ENCODE measurements around the gene KIAA1614. TPM values are rescaled to one million over a fixed set of nuclear protein-coding genes. Genes with fewer than 3 reads are reported as not detected.
A peak's percentile ranks its signal among the peaks of the same experiment; 100 is the strongest.

Gene KIAA1614
- total RNA-seq, 1 donor from 2014 or later: 2.9 TPM

- TF ChIP-seq CTCF (conservative IDR thresholded peaks at IDR 0.05): no peak
- no peaks in the 10 kb centered on the region for H3K9me3 Mint-ChIP-seq
- no peak overlapping the region for H3K27ac Mint-ChIP-seq
Measured at GRCh38 chr1:180886338-180886737, 26.4 kb upstream of the KIAA1614 start.

GRCh38 chr1:180887841-180888240 lies 24.9 kb upstream of the KIAA1614 start:
- Mint-ChIP-seq H3K27me3 (no peaks in the 10 kb centered on the region), H3K36me3 (peaks cover 9% of the 10 kb centered on the region), H3K9me3 (no peaks in the 10 kb centered on the region), H3K27ac (no peak overlapping the region), H3K4me1 (ENCODE audit: unreplicated experiment) (no peaks in the 10 kb centered on the region), H3K4me3 (no peak overlapping the region)
- no peak for DNase-seq (ENCODE audit: extremely low spot score, unreplicated experiment)
- TF ChIP-seq CTCF (conservative IDR thresholded peaks at IDR 0.05): no peak

More at GRCh38 chr1:180886338-180886737, 26.4 kb upstream of the KIAA1614 start:
- peaks cover 9% of the 10 kb centered on the region for H3K36me3 Mint-ChIP-seq
- no peaks in the 10 kb centered on the region for H3K27me3 Mint-ChIP-seq
- H3K4me1 Mint-ChIP-seq (ENCODE audit: unreplicated experiment): peaks cover 8% of the 10 kb centered on the region
- H3K4me3 Mint-ChIP-seq: no peak overlapping the region
- DNase-seq (ENCODE audit: extremely low spot score, unreplicated experiment): no peak

- DNase-seq (ENCODE audit: extremely low spot score, unreplicated experiment): no peak
- Mint-ChIP-seq H3K36me3 (peaks cover 5% of the 10 kb centered on the region), H3K4me3 (no peak overlapping the region), H3K4me1 (ENCODE audit: unreplicated experiment) (no peaks in the 10 kb centered on the region), H3K9me3 (no peaks in the 10 kb centered on the region), H3K27me3 (no peaks in the 10 kb centered on the region), H3K27ac (no peak overlapping the region)
- TF ChIP-seq CTCF (conservative IDR thresholded peaks at IDR 0.05): no peak
Measured at GRCh38 chr1:180888870-180889269, 23.8 kb upstream of the KIAA1614 start.

GRCh38 chr1:180889325-180889724 lies 23.4 kb upstream of the KIAA1614 start:
- DNase-seq (ENCODE audit: extremely low spot score, unreplicated experiment): no peak
- Mint-ChIP-seq H3K4me3 (no peak overlapping the region), H3K36me3 (peaks cover 4% of the 10 kb centered on the region), H3K4me1 (ENCODE audit: unreplicated experiment) (no peaks in the 10 kb centered on the region), H3K27ac (no peak overlapping the region), H3K27me3 (no peaks in the 10 kb centered on the region), H3K9me3 (no peaks in the 10 kb centered on the region)
- TF ChIP-seq CTCF (conservative IDR thresholded peaks at IDR 0.05): peak; percentile 36

GRCh38 chr1:180892272-180892671 lies 20.4 kb upstream of the KIAA1614 start:
- DNase-seq (ENCODE audit: extremely low spot score, unreplicated experiment): no peak
- Mint-ChIP-seq H3K36me3 (peaks cover 4% of the 10 kb centered on the region), H3K27ac (no peak overlapping the region), H3K4me1 (ENCODE audit: unreplicated experiment) (no peaks in the 10 kb centered on the region), H3K27me3 (no peaks in the 10 kb centered on the region), H3K9me3 (peaks cover 4% of the 10 kb centered on the region), H3K4me3 (no peak overlapping the region)
- TF ChIP-seq CTCF (conservative IDR thresholded peaks at IDR 0.05): no peak

GRCh38 chr1:180892675-180893074 lies 20.0 kb upstream of the KIAA1614 start:
- Mint-ChIP-seq H3K36me3 (peaks cover 2% of the 10 kb centered on the region), H3K27ac (no peak overlapping the region), H3K9me3 (peaks cover 4% of the 10 kb centered on the region), H3K27me3 (no peaks in the 10 kb centered on the region), H3K4me3 (no peak overlapping the region), H3K4me1 (ENCODE audit: unreplicated experiment) (no peaks in the 10 kb centered on the region)
- TF ChIP-seq CTCF (conservative IDR thresholded peaks at IDR 0.05): no peak
- DNase-seq (ENCODE audit: extremely low spot score, unreplicated experiment): no peak
